A549 (cell line): ENCODE data around the gene GSG1L. TPM values are rescaled to one million over a fixed set of nuclear protein-coding genes. Genes with fewer than 3 reads are reported as not detected.

Experiments used
- ATAC-seq, 2 experiments: fragments of 200-7000 bp in 1 of 2; fragments of >200 bp in 1 of 2; cut with Nextera tagmentation in 1 of 2; cut with Tn5 transposase in 1 of 2; 3 replicates each; pipeline versions ENCODE4 v1.8.0 to v1.9.1; 2018 to 2020; ENCODE audit warnings: mild to moderate bottlenecking in 1 of 2, moderate library complexity in 1 of 2
- CTCF ChIA-PET: fragments of 300-600 bp; sonication (Branson Sonifier 250); formaldehyde crosslinking; extraction: SDS; loops from one replicate; lab custom pipeline; 2021; ENCODE audit warnings: antibody characterized with exemption, inconsistent platforms; lab: Yijun Ruan, JAX
- POLR2A ChIA-PET: fragments of 350-600 bp; formaldehyde crosslinking; extraction: SDS; loops from one replicate; lab custom pipeline; 2021; ENCODE audit warnings: antibody characterized with exemption, inconsistent platforms; lab: Yijun Ruan, JAX
- DNase-seq, 2 experiments: peaks; one replicate each; pipeline versions ENCODE4 v3.0.0 to v3.0.0-alpha.2; 2011 to 2016; ENCODE audit warnings: low read depth in 1 of 2, low spot score in 1 of 2
- FAIRE-seq: peaks from 2 replicates; lab custom pipeline; 2011; peaks lifted over from hg19 to GRCh38; lab: Jason Lieb, UNC
- H3K27ac ChIP-seq, 2 experiments: fragments of >200 bp; sonication (Bioruptor Twin); formaldehyde crosslinking; 3 replicates each; pipeline ENCODE4 v1.5.1; 2016 to 2017
- H3K4me1 ChIP-seq: fragments of >200 bp; sonication (Bioruptor Twin); formaldehyde crosslinking; 3 replicates; pipeline ENCODE4 v1.6.1; 2016
- H3K4me2 ChIP-seq: fragments of >200 bp; sonication (Bioruptor Twin); formaldehyde crosslinking; 3 replicates; pipeline ENCODE4 v1.6.1; 2016
- H3K4me3 ChIP-seq: fragments of >200 bp; sonication (Bioruptor Twin); formaldehyde crosslinking; 3 replicates; pipeline ENCODE4 v1.5.1; 2016
- H3K9me3 ChIP-seq: fragments of >200 bp; sonication (Bioruptor Twin); formaldehyde crosslinking; 3 replicates; pipeline ENCODE4 v1.6.1; 2016
- BHLHE40 ChIP-seq: IDR thresholded peaks from 2 replicates; pipeline ENCODE4 v1.6.1; 2012; ENCODE audit warnings: low read depth, low read length, inconsistent platforms
- CEBPB ChIP-seq, 2 experiments: fragments of >200 bp in 1 of 2; sonication (Bioruptor Twin) in 1 of 2; formaldehyde crosslinking in 1 of 2; IDR thresholded peaks; 2 replicates each; pipeline ENCODE4 v1.6.1; 2012 to 2016
- EHMT2 ChIP-seq: fragments of 200-600 bp; sonication (generic); IDR thresholded peaks from 2 replicates; pipeline ENCODE4 v1.6.1; 2016; ENCODE audit warnings: antibody characterized with exemption, low read depth, mild to moderate bottlenecking, moderate library complexity
- EP300 ChIP-seq, 2 experiments: fragments of >200 bp; sonication (Bioruptor Twin); formaldehyde crosslinking; IDR thresholded peaks; 2 replicates in 1 of 2; 3 replicates in 1 of 2; pipeline ENCODE4 v1.6.1; 2016 to 2017
- FOSL2 ChIP-seq, 2 experiments: fragments of 450-650 bp in 1 of 2; fragments of >200 bp in 1 of 2; sonication (Bioruptor Twin) in 1 of 2; formaldehyde crosslinking; IDR thresholded peaks; 2 replicates each; pipeline versions ENCODE4 v1.5.0 to v1.6.1; 2016 to 2020; ENCODE audit warnings: mild to moderate bottlenecking in 1 of 2, moderate library complexity in 1 of 2
- GATA3 ChIP-seq: IDR thresholded peaks from 2 replicates; pipeline ENCODE4 v1.6.1; 2012; ENCODE audit warnings: borderline replicate concordance
- HES2 ChIP-seq: fragments of >200 bp; sonication (Bioruptor Twin); formaldehyde crosslinking; IDR thresholded peaks from 2 replicates; pipeline ENCODE4 v1.6.1; 2016
- HEYL ChIP-seq: fragments of 250-450 bp; sonication (Bioruptor Pico); IDR thresholded peaks from 2 replicates; pipeline ENCODE4 v1.8.0; 2021; ENCODE audit warnings: mild to moderate bottlenecking, moderate library complexity
- HMGXB4 ChIP-seq: fragments of 250-450 bp; sonication (Bioruptor Pico); IDR thresholded peaks from 2 replicates; pipeline ENCODE4 v1.5.0; 2021; ENCODE audit warnings: mild to moderate bottlenecking, moderate library complexity, borderline replicate concordance
- HOXA7 ChIP-seq: fragments of 250-450 bp; sonication (Bioruptor Pico); IDR thresholded peaks from 2 replicates; pipeline ENCODE4 v1.5.0; 2020; ENCODE audit warnings: mild to moderate bottlenecking, moderate library complexity
- HOXB13 ChIP-seq: fragments of 250-450 bp; sonication (Bioruptor Pico); IDR thresholded peaks from 2 replicates; pipeline ENCODE4 v1.5.0; 2020; ENCODE audit warnings: low read depth, mild to moderate bottlenecking, moderate library complexity
- HOXB5 ChIP-seq: fragments of 250-450 bp; sonication (Bioruptor Pico); IDR thresholded peaks from 2 replicates; pipeline ENCODE4 v1.5.0; 2020; ENCODE audit warnings: mild to moderate bottlenecking, moderate library complexity
- JUN ChIP-seq, 2 experiments: fragments of >200 bp; sonication (Bioruptor Twin); formaldehyde crosslinking; IDR thresholded peaks; 2 replicates in 1 of 2; 3 replicates in 1 of 2; pipeline ENCODE4 v1.6.1; 2016 to 2017
- KDM5A ChIP-seq: fragments of 200-600 bp; sonication (generic); IDR thresholded peaks from 2 replicates; pipeline ENCODE4 v1.6.1; 2016; ENCODE audit warnings: antibody characterized with exemption, mild to moderate bottlenecking
- MAFK ChIP-seq: fragments of 450-650 bp; IDR thresholded peaks from 2 replicates; pipeline ENCODE4 v1.6.1; 2014; ENCODE audit not compliant: partially characterized antibody
- MAX ChIP-seq: IDR thresholded peaks from 2 replicates; pipeline ENCODE4 v1.6.1; 2012
- MAZ ChIP-seq: fragments of 150-350 bp; IDR thresholded peaks from 2 replicates; pipeline ENCODE4 v1.6.1; 2014; ENCODE audit warnings: antibody characterized with exemption, low read depth, low read length, borderline replicate concordance
- NPAS2 ChIP-seq: fragments of 250-450 bp; sonication (Bioruptor Pico); IDR thresholded peaks from 2 replicates; pipeline ENCODE4 v1.8.0; 2022; ENCODE audit warnings: mild to moderate bottlenecking, moderate library complexity, borderline replicate concordance
- NR3C1 ChIP-seq: fragments of >200 bp; sonication (Bioruptor Twin); formaldehyde crosslinking; IDR thresholded peaks from 3 replicates; pipeline ENCODE4 v1.6.1; 2017
- POLR2A ChIP-seq: IDR thresholded peaks from 2 replicates; pipeline ENCODE4 v1.6.1; 2012; ENCODE audit warnings: mild to moderate bottlenecking, low read length
- POLR2AphosphoS2 ChIP-seq: conservative IDR thresholded peaks from 2 replicates; pipeline ENCODE4 v1.6.1; 2012; ENCODE audit warnings: low read length, improper control_type of control experiment, inconsistent platforms
- RARB ChIP-seq: fragments of 250-450 bp; sonication (Bioruptor Pico); IDR thresholded peaks from 2 replicates; pipeline ENCODE4 v1.8.0; 2021; ENCODE audit warnings: mild to moderate bottlenecking, moderate library complexity
- RCOR1 ChIP-seq: fragments of 150-350 bp; IDR thresholded peaks from 2 replicates; pipeline ENCODE4 v1.6.1; 2014; ENCODE audit warnings: antibody characterized with exemption, low read length, low read depth
- SMC3 ChIP-seq: fragments of >200 bp; sonication (Bioruptor Twin); formaldehyde crosslinking; IDR thresholded peaks from 3 replicates; pipeline ENCODE4 v1.6.1; 2018; ENCODE audit warnings: inconsistent platforms
- SREBF2 ChIP-seq: fragments of 450-650 bp; IDR thresholded peaks from 2 replicates; pipeline ENCODE4 v1.6.1; 2014; ENCODE audit warnings: mild to moderate bottlenecking, moderate library complexity
- TFCP2L1 ChIP-seq: fragments of 250-450 bp; sonication (Bioruptor Pico); IDR thresholded peaks from 2 replicates; pipeline ENCODE4 v1.5.0; 2021; ENCODE audit warnings: mild to moderate bottlenecking
- ZFP36 ChIP-seq: fragments of 450-650 bp; IDR thresholded peaks from 2 replicates; pipeline ENCODE4 v1.6.1; 2014; ENCODE audit warnings: borderline replicate concordance; ENCODE audit not compliant: partially characterized antibody
- WGBS: methylation state at CpG from one replicate; pipeline ENCODE4 v1.1.6; 2017; ENCODE audit errors: missing lambda C conversion rate; 5-methylcytosine and 5-hydroxymethylcytosine counted together
- polyA plus RNA-seq, 4 experiments: library from polyadenylated mRNA; depleted of rRNA in 3 of 4; stranded (reverse); fragments of >200 nt; fragmentation: RNase III in 1 of 4; extraction: RNeasy Plus Mini Kit Qiagen cat#74134 plus additional on column Dnase treatment in 1 of 4; gene quantifications; 2 replicates in 3 of 4; 3 replicates in 1 of 4; pipeline ENCODE4 v1.2.3, GENCODE V29; 2011 to 2017
- TF ChIP-seq, protein P1 (sequence below): IDR thresholded peaks from 2 replicates; pipeline ENCODE4 v1.6.1; 2012
- TF ChIP-seq, protein P2 (sequence below): IDR thresholded peaks from 2 replicates; pipeline ENCODE4 v1.6.1; 2012; ENCODE audit warnings: low read depth, borderline replicate concordance
- TF ChIP-seq, protein P3 (sequence below): fragments of 150-350 bp; IDR thresholded peaks from 2 replicates; pipeline ENCODE4 v1.6.1; 2014; ENCODE audit warnings: low read depth, mild to moderate bottlenecking, low read length

The GSG1L gene
- polyA plus RNA-seq, 2 of the 4 experiments (the other 2 are of a cell fraction) = not detected

DNA sequence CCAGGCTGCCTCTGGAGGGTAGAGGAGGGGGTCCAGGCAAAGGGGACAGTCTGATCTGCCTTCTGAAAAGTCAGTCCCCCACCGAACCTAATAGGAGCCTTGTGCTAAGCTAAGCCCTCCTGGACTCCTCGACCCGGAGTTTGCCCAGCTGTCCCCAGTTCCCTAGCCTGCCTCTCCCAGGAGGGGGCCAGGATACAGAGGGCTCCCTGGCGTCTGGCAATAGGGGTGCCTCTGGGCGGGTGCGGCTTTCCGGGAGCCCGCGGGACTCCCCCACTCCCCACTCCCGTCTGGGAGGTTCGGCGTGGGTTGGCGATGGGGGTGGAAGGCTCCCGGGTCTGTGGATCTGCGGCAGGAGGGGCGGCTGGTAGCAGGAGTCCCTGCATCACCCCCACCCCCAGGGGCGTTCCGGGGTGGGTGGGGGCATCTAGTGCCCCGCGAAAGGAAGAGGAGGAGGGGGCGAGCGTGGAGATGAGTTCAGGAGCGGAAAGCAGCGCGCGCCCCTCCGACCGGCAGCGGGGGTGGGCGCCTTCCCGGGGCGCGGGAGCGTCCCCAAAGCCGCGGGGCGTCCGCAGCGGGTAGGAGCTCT is 1.2 kb downstream of the GSG1L start:
- H3K4me3 ChIP-seq = peak overlapping the region; percentile 47
- no peak overlapping the region for H3K27ac ChIP-seq
- H3K9me3 ChIP-seq = no peaks in the 10 kb centered on the region
- CTCF ChIA-PET = interaction anchor here (0.8 to 2.4 kb wide), 7 partner anchors 8 to 422 kb away, joined by 3 to 8 read pairs (median 5); no protein-coding TSS in a partner anchor
- TF ChIP-seq ZFP36 = no peak
- TF ChIP-seq EP300 (IDR thresholded peaks at IDR 0.05) = no peak
- no peak for TF ChIP-seq HOXB5 (CRISPR knock-in tag)
- TF ChIP-seq CEBPB (IDR thresholded peaks at IDR 0.05) = no peak
- no peak for TF ChIP-seq MAZ
- TF ChIP-seq MAX = no peak
- TF ChIP-seq BHLHE40 = no peak
- TF ChIP-seq HOXA7 (CRISPR knock-in tag) = no peak
- TF ChIP-seq GATA3 = no peak
- TF ChIP-seq HES2 = no peak
- TF ChIP-seq NR3C1 = no peak
- TF ChIP-seq, protein P1, sequence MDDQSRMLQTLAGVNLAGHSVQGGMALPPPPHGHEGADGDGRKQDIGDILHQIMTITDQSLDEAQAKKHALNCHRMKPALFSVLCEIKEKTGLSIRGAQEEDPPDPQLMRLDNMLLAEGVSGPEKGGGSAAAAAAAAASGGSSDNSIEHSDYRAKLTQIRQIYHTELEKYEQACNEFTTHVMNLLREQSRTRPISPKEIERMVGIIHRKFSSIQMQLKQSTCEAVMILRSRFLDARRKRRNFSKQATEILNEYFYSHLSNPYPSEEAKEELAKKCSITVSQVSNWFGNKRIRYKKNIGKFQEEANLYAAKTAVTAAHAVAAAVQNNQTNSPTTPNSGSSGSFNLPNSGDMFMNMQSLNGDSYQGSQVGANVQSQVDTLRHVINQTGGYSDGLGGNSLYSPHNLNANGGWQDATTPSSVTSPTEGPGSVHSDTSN = no peak
- TF ChIP-seq KDM5A = no peak
- TF ChIP-seq EHMT2 = no peak
- TF ChIP-seq, protein P2, sequence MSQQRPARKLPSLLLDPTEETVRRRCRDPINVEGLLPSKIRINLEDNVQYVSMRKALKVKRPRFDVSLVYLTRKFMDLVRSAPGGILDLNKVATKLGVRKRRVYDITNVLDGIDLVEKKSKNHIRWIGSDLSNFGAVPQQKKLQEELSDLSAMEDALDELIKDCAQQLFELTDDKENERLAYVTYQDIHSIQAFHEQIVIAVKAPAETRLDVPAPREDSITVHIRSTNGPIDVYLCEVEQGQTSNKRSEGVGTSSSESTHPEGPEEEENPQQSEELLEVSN = no peak
- TF ChIP-seq HEYL (CRISPR knock-in tag) = no peak
- TF ChIP-seq JUN (IDR thresholded peaks at IDR 0.05) = no peak
- no peak for TF ChIP-seq NPAS2 (CRISPR knock-in tag)
- no peak for TF ChIP-seq RCOR1
- TF ChIP-seq, all 56 proteins: peak for 0
- 0% methylated on average over 1 of the region's 39 CpGs for WGBS
- FAIRE-seq (no peak), ATAC-seq (peak in 1 of 2 experiments; percentile 18; a peak in 2 of 6 replicates), DNase-seq (no peak)
- Histone ChIP-seq H3K4me1 (peaks cover 4% of the 10 kb centered on the region; the same call in 1 of the 3 replicates), H3K4me2 (peak overlapping the region; percentile 98)
- POLR2A ChIA-PET = no interaction called here

- CTCF ChIA-PET = interaction anchor here (0.9 to 2.4 kb wide), 6 partner anchors 9 to 422 kb away, joined by 3 to 8 read pairs (median 5); no protein-coding TSS in a partner anchor
- Histone ChIP-seq H3K27ac (no peak overlapping the region), H3K4me3 (no peak overlapping the region), H3K4me2 (no peak overlapping the region), H3K4me1 (peaks cover 4% of the 10 kb centered on the region; the same call in 1 of the 3 replicates), H3K9me3 (no peaks in the 10 kb centered on the region)
- FAIRE-seq = no peak
- POLR2A ChIA-PET = no interaction called here
- WGBS = 37% methylated on average over 10 of the region's 10 CpGs
- ATAC-seq = peak in 1 of 2 experiments; percentile 8; a peak in 2 of 6 replicates
- no peak for DNase-seq
- TF ChIP-seq CEBPB (IDR thresholded peaks at IDR 0.05) (no peak), POLR2A (no peak), EHMT2 (no peak), SREBF2 (no peak), HMGXB4 (no peak), SMC3 (no peak), HOXB13 (CRISPR knock-in tag) (no peak), FOSL2 (IDR thresholded peaks at IDR 0.05) (no peak), FOSL2 (CRISPR knock-in tag; IDR thresholded peaks at IDR 0.05) (no peak), TFCP2L1 (CRISPR knock-in tag) (no peak), MAFK (no peak), GATA3 (no peak), RCOR1 (no peak), KDM5A (no peak), POLR2AphosphoS2 (no peak), RARB (CRISPR knock-in tag) (no peak)
- TF ChIP-seq, protein P3, sequence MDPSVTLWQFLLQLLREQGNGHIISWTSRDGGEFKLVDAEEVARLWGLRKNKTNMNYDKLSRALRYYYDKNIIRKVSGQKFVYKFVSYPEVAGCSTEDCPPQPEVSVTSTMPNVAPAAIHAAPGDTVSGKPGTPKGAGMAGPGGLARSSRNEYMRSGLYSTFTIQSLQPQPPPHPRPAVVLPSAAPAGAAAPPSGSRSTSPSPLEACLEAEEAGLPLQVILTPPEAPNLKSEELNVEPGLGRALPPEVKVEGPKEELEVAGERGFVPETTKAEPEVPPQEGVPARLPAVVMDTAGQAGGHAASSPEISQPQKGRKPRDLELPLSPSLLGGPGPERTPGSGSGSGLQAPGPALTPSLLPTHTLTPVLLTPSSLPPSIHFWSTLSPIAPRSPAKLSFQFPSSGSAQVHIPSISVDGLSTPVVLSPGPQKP = no peak
Observed at GRCh38 chr16:28061352-28062101, 2.0 kb downstream of the GSG1L start.
